GM23338 (cell line): Measurements from ENCODE around the gene RGMB. TPM values are rescaled to one million over a fixed set of nuclear protein-coding genes. Genes with fewer than 3 reads are reported as not detected.

ENCODE experiments used
- ATAC-seq: fragments of 200-7000 bp; cut with Tn5 transposase; 3 replicates; pipeline ENCODE4 v1.9.1; 2020
- DNase-seq: peaks from one replicate; pipeline ENCODE4 v3.0.0-alpha.2; 2015; ENCODE audit warnings: low spot score
- H2AFZ ChIP-seq: fragments of 200-600 bp; sonication (generic); 2 replicates; pipeline ENCODE4 v1.8.0; 2016; ENCODE audit warnings: antibody characterized with exemption, mild to moderate bottlenecking, moderate library complexity
- H3F3A ChIP-seq: fragments of 200-600 bp; sonication (generic); replicated peaks from 2 replicates; pipeline ENCODE4 v1.8.0; 2017; ENCODE audit warnings: antibody characterized with exemption, mixed run types, low read depth
- H3K27ac ChIP-seq: fragments of 200-600 bp; sonication (generic); 2 replicates; pipeline ENCODE4 v1.6.1; 2016; ENCODE audit warnings: low read depth
- H3K27me3 ChIP-seq: fragments of 200-600 bp; sonication (generic); 2 replicates; pipeline ENCODE4 v1.8.0; 2016; ENCODE audit warnings: mild to moderate bottlenecking, mixed run types, moderate library complexity; ENCODE audit not compliant: insufficient read depth
- H3K36me3 ChIP-seq: fragments of 200-600 bp; sonication (generic); 2 replicates; pipeline ENCODE4 v1.8.0; 2016; ENCODE audit warnings: mild to moderate bottlenecking; ENCODE audit not compliant: insufficient read depth
- H3K4me1 ChIP-seq: fragments of 200-600 bp; sonication (generic); 2 replicates; pipeline ENCODE4 v1.8.0; 2016; ENCODE audit warnings: mild to moderate bottlenecking, moderate library complexity; ENCODE audit not compliant: insufficient read depth
- H3K4me2 ChIP-seq: fragments of 200-600 bp; sonication (generic); 2 replicates; pipeline ENCODE4 v1.7.1; 2017; ENCODE audit warnings: mixed run types
- H3K4me3 ChIP-seq: fragments of 200-600 bp; sonication (generic); 2 replicates; pipeline ENCODE4 v1.6.1; 2016; ENCODE audit warnings: mixed run types
- H3K79me2 ChIP-seq: fragments of 200-600 bp; sonication (generic); replicated peaks from 2 replicates; pipeline ENCODE4 v1.8.0; 2017; ENCODE audit warnings: mild to moderate bottlenecking; ENCODE audit not compliant: insufficient read depth
- H3K9me2 ChIP-seq: fragments of 200-600 bp; sonication (generic); 2 replicates; pipeline ENCODE4 v1.8.0; 2017; ENCODE audit not compliant: insufficient read depth
- H4K20me1 ChIP-seq: fragments of 200-600 bp; sonication (generic); replicated peaks from 2 replicates; pipeline ENCODE4 v1.8.0; 2017; ENCODE audit warnings: mild to moderate bottlenecking; ENCODE audit not compliant: insufficient read depth
- H3K27ac Mint-ChIP-seq: 2 replicates; pipeline ENCODE4 v1.8.0; 2020; ENCODE audit warnings: inconsistent platforms, mild to moderate bottlenecking, moderate library complexity, mixed read lengths
- H3K27me3 Mint-ChIP-seq: 3 replicates; pipeline ENCODE4 v1.8.0; 2022; ENCODE audit warnings: low read depth, mild to moderate bottlenecking, moderate library complexity, mixed read lengths, inconsistent platforms; ENCODE audit not compliant: insufficient read depth, poor library complexity
- H3K36me3 Mint-ChIP-seq: 3 replicates; pipeline ENCODE4 v1.8.0; 2021; ENCODE audit warnings: low read depth, mild to moderate bottlenecking, inconsistent platforms, moderate library complexity, mixed read lengths
- H3K4me1 Mint-ChIP-seq: 3 replicates; pipeline ENCODE4 v1.8.0; 2020; ENCODE audit warnings: mild to moderate bottlenecking, inconsistent platforms, mixed read lengths
- H3K4me3 Mint-ChIP-seq: 3 replicates; pipeline ENCODE4 v1.8.0; 2021; ENCODE audit warnings: moderate library complexity, mild to moderate bottlenecking, inconsistent platforms, mixed read lengths
- H3K9me3 Mint-ChIP-seq: 3 replicates; pipeline ENCODE4 v1.8.0; 2020; ENCODE audit warnings: moderate library complexity, mild to moderate bottlenecking, inconsistent platforms, mixed read lengths
- CREB1 ChIP-seq: fragments of 250-450 bp; sonication (Bioruptor Pico); IDR thresholded peaks from 2 replicates; pipeline ENCODE4 v1.5.0; 2020; ENCODE audit warnings: low read depth, mild to moderate bottlenecking, moderate library complexity
- CTCF ChIP-seq, 2 experiments: fragments of 200-600 bp in 1 of 2; sonication (generic) in 1 of 2; conservative IDR thresholded peaks; 2 replicates each; pipeline versions ENCODE4 v1.5.1 to v1.6.1; 2016 to 2017; ENCODE audit warnings: antibody characterized with exemption in 2 of 2, low read depth in 2 of 2, mild to moderate bottlenecking in 2 of 2, moderate library complexity in 1 of 2
- ETS1 ChIP-seq: IDR thresholded peaks from 2 replicates; pipeline ENCODE4 v1.6.1; 2016; ENCODE audit warnings: antibody characterized with exemption
- EZH2phosphoT487 ChIP-seq: fragments of 200-600 bp; sonication (generic); IDR thresholded peaks from one replicate; pipeline ENCODE4 v1.8.1; 2018; ENCODE audit warnings: antibody characterized with exemption; ENCODE audit not compliant: unreplicated experiment
- NANOG ChIP-seq: IDR thresholded peaks from 2 replicates; pipeline ENCODE4 v1.6.1; 2016; ENCODE audit warnings: antibody characterized with exemption, borderline replicate concordance
- REST ChIP-seq: IDR thresholded peaks from one replicate; pipeline ENCODE4 v1.6.1; 2018; ENCODE audit warnings: antibody characterized with exemption; ENCODE audit not compliant: unreplicated experiment
- STAT1 ChIP-seq: IDR thresholded peaks from one replicate; pipeline ENCODE4 v1.6.1; 2016; ENCODE audit warnings: antibody characterized with exemption; ENCODE audit not compliant: unreplicated experiment
- ZNF331 ChIP-seq: fragments of 250-450 bp; sonication (Bioruptor Pico); IDR thresholded peaks from 2 replicates; pipeline ENCODE4 v1.5.0; 2020; ENCODE audit warnings: low read depth, mild to moderate bottlenecking, moderate library complexity
- polyA plus RNA-seq: library from polyadenylated mRNA; unstranded; fragments of >200 nt; fragmentation: Nextera tagmentation; extraction: Ambion mirVana; gene quantifications from 2 replicates; pipeline ENCODE4 v1.2.1, GENCODE V29; 2016
- total RNA-seq: library from RNA; depleted of rRNA; stranded (reverse); fragments of >200 nt; shearing (Covaris generic); gene quantifications from 2 replicates; pipeline ENCODE4 v1.2.3, GENCODE V29; 2014

RGMB gene
- total and polyA plus RNA-seq, 2 experiments from 2014 or later: 21.7 to 34.3 TPM

GRCh38 chr5:98798371-98798770 lies 24.9 kb downstream of the RGMB start (continued):
- TF ChIP-seq REST (no peak), CTCF (conservative IDR thresholded peaks at IDR 0.05; ENCODE audit: low read depth in 2 of 2) (no peak), ETS1 (no peak), EZH2phosphoT487 (no peak)

- H3K36me3 ChIP-seq: no peaks in the 10 kb centered on the region
- no peaks in the 10 kb centered on the region for H3K27me3 ChIP-seq
- no peaks in the 10 kb centered on the region for H3K79me2 ChIP-seq
- no peak overlapping the region for H3K27ac ChIP-seq
- no peak overlapping the region for H3K4me3 Mint-ChIP-seq
- ATAC-seq (no peak), DNase-seq (no peak)
- H4K20me1 ChIP-seq: no peaks in the 10 kb centered on the region; the same call in 1 of the 2 replicates
- no peak overlapping the region for H3K27ac Mint-ChIP-seq
- H3K36me3 Mint-ChIP-seq: peaks cover 6% of the 10 kb centered on the region; the same call in 2 of the 3 replicates
- H3K4me3 ChIP-seq: no peak overlapping the region
- H3K4me1 ChIP-seq: peaks cover 24% of the 10 kb centered on the region
- H3K27me3 Mint-ChIP-seq: peaks cover 3% of the 10 kb centered on the region
- peaks cover 24% of the 10 kb centered on the region for H3K4me1 Mint-ChIP-seq
- no peaks in the 10 kb centered on the region for H3F3A ChIP-seq
- H3K9me2 ChIP-seq: no peaks in the 10 kb centered on the region
- H3K4me2 ChIP-seq: no peak overlapping the region
- no peaks in the 10 kb centered on the region for H3K9me3 Mint-ChIP-seq
- H2AFZ ChIP-seq: no peak overlapping the region
- no peak for TF ChIP-seq ZNF331 (CRISPR knock-in tag)
- TF ChIP-seq NANOG: no peak
- no peak for TF ChIP-seq REST
- no peak for TF ChIP-seq CREB1
- TF ChIP-seq STAT1: no peak
- TF ChIP-seq EZH2phosphoT487: no peak
Observed at GRCh38 chr5:98798847-98799246, 25.4 kb downstream of the RGMB start.
